K562 (cell line): ENCODE measurements around the gene ETNK2. TPM values are rescaled to one million over a fixed set of nuclear protein-coding genes. Genes with fewer than 3 reads are reported as not detected.

ENCODE experiments used
- ATAC-seq: fragments of 200-7000 bp; cut with Tn5 transposase; 3 replicates; pipeline ENCODE4 v1.9.1; 2020; ENCODE audit warnings: moderate library complexity
- BruUV-seq: library from RNA; stranded (reverse); fragments of 400-500 nt; replicated peaks from 2 replicates; lab custom pipeline; 2021; lab: Mats Ljungman, UMichigan
- CTCF ChIA-PET: fragments of 300-600 bp; formaldehyde crosslinking; extraction: SDS; loops from one replicate; lab custom pipeline; 2021; ENCODE audit warnings: low intra/inter-chr PET ratio; lab: Yijun Ruan, JAX
- POLR2A ChIA-PET: fragments of 300-600, 350-650 bp; sonication (Branson Sonifier 250); formaldehyde crosslinking; extraction: SDS; loops from one replicate; lab custom pipeline; 2021; ENCODE audit warnings: antibody characterized with exemption, inconsistent platforms; lab: Yijun Ruan, JAX
- DNase-seq, 4 experiments: peaks; one replicate each; pipeline versions ENCODE4 v3.0.0 to v3.0.0-alpha.2; 2011 to 2018; ENCODE audit warnings: low spot score in 3 of 4, mixed read lengths in 3 of 4; ENCODE audit errors: extremely low read depth in 1 of 4
- FAIRE-seq: peaks from 2 replicates; lab custom pipeline; 2011; peaks lifted over from hg19 to GRCh38; lab: Jason Lieb, UNC
- H2AFZ ChIP-seq: 2 replicates; pipeline ENCODE4 v1.6.0; 2011; ENCODE audit warnings: low read depth, low read length, control low read depth, inconsistent platforms
- H3K27ac ChIP-seq: fragments of 200-600 bp; 3 replicates; pipeline ENCODE4 v1.8.0; 2011; ENCODE audit warnings: low read depth, mild to moderate bottlenecking, control low read depth, inconsistent platforms, low read length, moderate library complexity, mixed read lengths; ENCODE audit errors: extremely low read depth
- H3K27me3 ChIP-seq, 2 experiments: fragments of 300-600 bp in 1 of 2; 2 replicates in 1 of 2; 3 replicates in 1 of 2; pipeline versions ENCODE4 v1.6.0 to v1.8.0; 2011; ENCODE audit warnings: inconsistent platforms in 2 of 2, low read length in 2 of 2, mild to moderate bottlenecking in 1 of 2, mixed read lengths in 1 of 2, moderate library complexity in 1 of 2; ENCODE audit not compliant: control insufficient read depth in 2 of 2, insufficient read depth in 2 of 2
- H3K36me3 ChIP-seq: fragments of 300-600 bp; 3 replicates; pipeline ENCODE4 v1.8.0; 2011; ENCODE audit warnings: mild to moderate bottlenecking, low read length, inconsistent platforms; ENCODE audit not compliant: control insufficient read depth, insufficient read depth
- H3K4me1 ChIP-seq, 2 experiments: fragments of 200-600 bp in 1 of 2; replicated peaks in 1 of 2; 2 replicates in 1 of 2; 3 replicates in 1 of 2; pipeline versions ENCODE4 v1.5.1 to v1.8.0; 2011; ENCODE audit warnings: inconsistent platforms in 2 of 2, low read length in 2 of 2, mild to moderate bottlenecking in 1 of 2, mixed read lengths in 1 of 2, moderate library complexity in 1 of 2; ENCODE audit not compliant: control insufficient read depth in 2 of 2, insufficient read depth in 2 of 2
- H3K4me2 ChIP-seq: 2 replicates; pipeline ENCODE4 v1.6.1; 2011; ENCODE audit warnings: low read length, control low read depth, inconsistent platforms, mixed read lengths; ENCODE audit not compliant: insufficient read depth
- H3K4me3 ChIP-seq: fragments of 200-600 bp; sonication (generic), shearing (Covaris generic); 2 replicates; pipeline ENCODE4 v1.5.1; 2016; ENCODE audit warnings: control low read depth, inconsistent platforms
- H3K79me2 ChIP-seq: fragments of 200-600 bp; 3 replicates; pipeline ENCODE4 v1.8.0; 2011; ENCODE audit warnings: low read length, inconsistent platforms; ENCODE audit not compliant: control insufficient read depth, insufficient read depth
- H3K9ac ChIP-seq, 2 experiments: 2 replicates each; pipeline versions ENCODE4 v1.6.0 to v1.6.1; 2011; ENCODE audit warnings: low read depth in 2 of 2, low read length in 2 of 2, control low read depth in 1 of 2, inconsistent platforms in 1 of 2, mild to moderate bottlenecking in 1 of 2, mixed read lengths in 1 of 2; ENCODE audit not compliant: insufficient read depth in 1 of 2
- H3K9me1 ChIP-seq: one replicate; pipeline ENCODE4 v1.6.0; 2011; ENCODE audit warnings: inconsistent platforms, mild to moderate bottlenecking, low read length, moderate library complexity; ENCODE audit not compliant: control insufficient read depth, insufficient read depth
- H3K9me3 ChIP-seq: replicated peaks from 2 replicates; pipeline ENCODE4 v1.5.1; 2011; ENCODE audit warnings: low read depth, low read length, inconsistent platforms; ENCODE audit not compliant: control insufficient read depth, insufficient read depth
- H4K20me1 ChIP-seq: replicated peaks from 2 replicates; pipeline ENCODE4 v1.6.1; 2011; ENCODE audit warnings: low read length, inconsistent platforms, mixed read lengths; ENCODE audit not compliant: control insufficient read depth, insufficient read depth
- ATF2 ChIP-seq: sonication (generic); formaldehyde crosslinking; IDR thresholded peaks from 2 replicates; pipeline ENCODE4 v1.8.1; 2022; ENCODE audit warnings: missing genetic modification reagents
- E2F5 ChIP-seq: sonication (generic); formaldehyde crosslinking; IDR thresholded peaks from 2 replicates; pipeline ENCODE4 v1.8.0; 2022; ENCODE audit warnings: mild to moderate bottlenecking, missing genetic modification reagents
- FOXK1 ChIP-seq: sonication (generic); formaldehyde crosslinking; IDR thresholded peaks from 2 replicates; pipeline ENCODE4 v1.8.0; 2022; ENCODE audit warnings: missing genetic modification reagents, mild to moderate bottlenecking, borderline replicate concordance
- HDAC1 ChIP-seq, 2 experiments: fragments of 450-650 bp; IDR thresholded peaks; 2 replicates each; pipeline ENCODE4 v1.6.1; 2016 to 2017; ENCODE audit warnings: inconsistent platforms in 1 of 2, mild to moderate bottlenecking in 1 of 2, moderate library complexity in 1 of 2
- HDAC8 ChIP-seq: fragments of 450-650 bp; IDR thresholded peaks from 2 replicates; pipeline ENCODE4 v1.6.1; 2016; ENCODE audit warnings: mild to moderate bottlenecking, missing genetic modification characterization, moderate library complexity, missing compliant biosample characterization
- HLTF ChIP-seq: fragments of 450-650 bp; IDR thresholded peaks from 2 replicates; pipeline ENCODE4 v1.6.1; 2016
- MTA1 ChIP-seq: fragments of 450-650 bp; IDR thresholded peaks from 2 replicates; pipeline ENCODE4 v1.6.1; 2017; ENCODE audit warnings: borderline replicate concordance
- MTA3 ChIP-seq: fragments of 450-650 bp; formaldehyde crosslinking; IDR thresholded peaks from 2 replicates; pipeline ENCODE4 v1.6.1; 2017; ENCODE audit warnings: mild to moderate bottlenecking, borderline replicate concordance
- NFYB ChIP-seq: IDR thresholded peaks from 2 replicates; pipeline ENCODE4 v1.6.1; 2011; ENCODE audit warnings: mild to moderate bottlenecking, moderate library complexity; ENCODE audit not compliant: insufficient read length; ENCODE audit errors: extremely low read depth
- NR2C2 ChIP-seq, 2 experiments: fragments of 200-800 bp in 1 of 2; sonication (Bioruptor generic) in 1 of 2; sonication (generic) in 1 of 2; formaldehyde crosslinking in 1 of 2; IDR thresholded peaks; 2 replicates each; pipeline versions ENCODE4 v1.6.1 to v1.8.0; 2016 to 2022; ENCODE audit warnings: mild to moderate bottlenecking in 1 of 2, missing compliant biosample characterization in 1 of 2, missing genetic modification characterization in 1 of 2, missing genetic modification reagents in 1 of 2
- NR3C1 ChIP-seq: sonication (generic); formaldehyde crosslinking; IDR thresholded peaks from 2 replicates; pipeline ENCODE4 v1.8.1; 2022; ENCODE audit warnings: missing genetic modification reagents
- OTX1 ChIP-seq: fragments of 450-650 bp; formaldehyde crosslinking; IDR thresholded peaks from 2 replicates; pipeline ENCODE4 v1.4.0; 2022; ENCODE audit warnings: mild to moderate bottlenecking
- PTRF ChIP-seq: fragments of 450-650 bp; IDR thresholded peaks from 2 replicates; pipeline ENCODE4 v1.6.1; 2016; ENCODE audit warnings: mild to moderate bottlenecking, missing genetic modification characterization, missing compliant biosample characterization
- PYGO2 ChIP-seq: fragments of 450-650 bp; IDR thresholded peaks from 2 replicates; pipeline ENCODE4 v1.6.1; 2016; ENCODE audit warnings: mild to moderate bottlenecking, missing genetic modification characterization, moderate library complexity, missing compliant biosample characterization
- RFX5 ChIP-seq: IDR thresholded peaks from 2 replicates; pipeline ENCODE4 v1.6.1; 2011; ENCODE audit warnings: low read depth, mild to moderate bottlenecking, improper control_type of control experiment, low read length
- RFX7 ChIP-seq: fragments of 250-450 bp; sonication (Bioruptor Pico); IDR thresholded peaks from 2 replicates; pipeline ENCODE4 v1.5.1; 2021; ENCODE audit warnings: mild to moderate bottlenecking
- THRB ChIP-seq: fragments of 450-650 bp; formaldehyde crosslinking; conservative IDR thresholded peaks from 2 replicates; pipeline ENCODE4 v1.4.0; 2022; ENCODE audit warnings: mild to moderate bottlenecking, missing genetic modification characterization
- ZNF384 ChIP-seq: IDR thresholded peaks from 2 replicates; pipeline ENCODE4 v1.6.1; 2012; ENCODE audit warnings: low read depth, low read length, improper control_type of control experiment
- WGBS: fragments of 100-300 bp; shearing (Covaris generic); methylation state at CpG from one replicate; pipeline ENCODE4 v1.1.6; 2016; ENCODE audit warnings: low coverage, mixed read lengths; ENCODE audit not compliant: insufficient coverage; ENCODE audit errors: missing lambda C conversion rate; 5-methylcytosine and 5-hydroxymethylcytosine counted together
- in situ Hi-C: fragments of 300-500 bp; cut with MboI; formaldehyde crosslinking; loops from 4 replicates; pipeline ENCODE4 v1.15.0; 2018; ENCODE audit warnings: inconsistent platforms, mixed read lengths
- intact Hi-C: fragments of 100-400 bp; cut with micrococcal nuclease; formaldehyde crosslinking; loops from 2 replicates; pipeline ENCODE4 v1.14.2; 2022
- polyA plus RNA-seq, 8 experiments: library from polyadenylated mRNA; depleted of rRNA in 4 of 8; stranded (reverse) in 5 of 8; unstranded in 3 of 8; fragments of >200 nt; fragmentation: Nextera tagmentation in 2 of 8; fragmentation: Illumina TruSeq in 1 of 8; extraction: Ambion mirVana in 2 of 8; extraction: Trizol in 1 of 8; gene quantifications; 2 replicates each; pipeline versions ENCODE4 v1.2.1 to v1.2.3, GENCODE V29; 2011 to 2014; ENCODE audit warnings: inconsistent platforms in 1 of 8, missing spikeins in 1 of 8
- total RNA-seq, 7 experiments: library from RNA; depleted of rRNA in 6 of 7; stranded (reverse); fragments of >200 nt in 6 of 7; fragmentation: Illumina TruSeq in 2 of 7; extraction: Trizol in 2 of 7; gene quantifications; 2 replicates each; pipeline versions ENCODE4 v1.2.1 to v1.2.3, GENCODE V29; 2011 to 2021; ENCODE audit warnings: low replicate concordance in 1 of 7

The ETNK2 gene
- total and polyA plus RNA-seq, 9 of the 15 experiments (the other 6 are each of a cell fraction or from before 2014, with no cell fraction given): 0.03 to 0.38 (median 0.13) TPM; not detected in 4

- Histone ChIP-seq H3K27ac (no peak overlapping the region), H3K9ac (no peak overlapping the region), H3K27me3 (peaks cover 41 to 83% of the 10 kb centered on the region in 2 experiments; a peak in 4 of 5 replicates), H2AFZ (no peak overlapping the region), H3K4me2 (no peak overlapping the region), H3K4me1 (peaks cover 0 to 3% of the 10 kb centered on the region in 2 experiments; a peak in 1 of 5 replicates), H3K9me1 (no peaks in the 10 kb centered on the region), H3K79me2 (no peaks in the 10 kb centered on the region), H4K20me1 (peaks cover 10% of the 10 kb centered on the region), H3K36me3 (no peaks in the 10 kb centered on the region), H3K9me3 (no peaks in the 10 kb centered on the region), H3K4me3 (no peak overlapping the region)
- BruUV-seq: no TSS peak
- ATAC-seq (no peak), DNase-seq (no peak), FAIRE-seq (no peak)
- in situ Hi-C loops (no loop called here), intact Hi-C loops (loop anchor here (10.0 kb wide), 1 partner anchor 497 kb away; the partner anchor contains the start of gene ATP2B4)
- CTCF ChIA-PET: no interaction called here
- WGBS: 1% methylated on average over 17 of the region's 17 CpGs
- POLR2A ChIA-PET: interaction anchor here (0.7 to 1.0 kb wide), 2 partner anchors 9 to 15 kb away, joined by 4 to 6 read pairs; no protein-coding TSS in a partner anchor
- no peak for TF ChIP-seq HLTF
- no peak for TF ChIP-seq THRB (CRISPR knock-in tag)
- TF ChIP-seq E2F5 (CRISPR knock-in tag): no peak
- no peak for TF ChIP-seq ZNF384
- no peak for TF ChIP-seq MTA3
- TF ChIP-seq RFX5: no peak
- TF ChIP-seq ATF2 (CRISPR knock-in tag): no peak
- no peak for TF ChIP-seq PTRF (tag)
- no peak for TF ChIP-seq RFX7 (CRISPR knock-in tag)
- TF ChIP-seq NR2C2 (CRISPR knock-in tag; IDR thresholded peaks at IDR 0.05): no peak
- TF ChIP-seq NR2C2 (tag; IDR thresholded peaks at IDR 0.05): no peak
- TF ChIP-seq OTX1: no peak
- TF ChIP-seq NFYB: no peak
- TF ChIP-seq FOXK1 (CRISPR knock-in tag): no peak
- no peak for TF ChIP-seq HDAC8 (tag)
- TF ChIP-seq NR3C1 (CRISPR knock-in tag): no peak
- TF ChIP-seq PYGO2: no peak
- no peak for TF ChIP-seq MTA1
- no peak for TF ChIP-seq HDAC1 (IDR thresholded peaks at IDR 0.05)
Observed at GRCh38 chr1:204121840-204122555, 29.8 kb downstream of the ETNK2 start.
